Measurements from ENCODE around the gene GPR142.

Gene GPR142

GRCh38 chr17:74389084-74389753, 21.9 kb downstream of the GPR142 start:
- DNase-seq = no peak
- peaks cover 5% of the 10 kb centered on the region for H3K27me3 Mint-ChIP-seq
- no peaks in the 10 kb centered on the region for H3K9me3 Mint-ChIP-seq
- no peak overlapping the region for H3K27ac Mint-ChIP-seq
- no peak overlapping the region for H3K4me3 Mint-ChIP-seq
- no peaks in the 10 kb centered on the region for H3K36me3 Mint-ChIP-seq (ENCODE audit: low read depth)
- no peaks in the 10 kb centered on the region for H3K4me1 Mint-ChIP-seq
- ATAC-seq = no peak

GRCh38 chr17:74389937-74390679, 22.8 kb downstream of the GPR142 start:
- H3K4me3 Mint-ChIP-seq = no peak overlapping the region
- H3K27ac Mint-ChIP-seq = no peak overlapping the region
- H3K9me3 Mint-ChIP-seq = no peaks in the 10 kb centered on the region
- H3K36me3 Mint-ChIP-seq (ENCODE audit: low read depth) = no peaks in the 10 kb centered on the region
- ATAC-seq = no peak
- peaks cover 3% of the 10 kb centered on the region for H3K27me3 Mint-ChIP-seq
- H3K4me1 Mint-ChIP-seq = no peaks in the 10 kb centered on the region
- DNase-seq = no peak

- ATAC-seq = no peak
- H3K4me3 Mint-ChIP-seq = no peak overlapping the region
- no peak for DNase-seq
- no peaks in the 10 kb centered on the region for H3K9me3 Mint-ChIP-seq
- no peak overlapping the region for H3K27ac Mint-ChIP-seq
- no peaks in the 10 kb centered on the region for H3K36me3 Mint-ChIP-seq (ENCODE audit: low read depth)
- peaks cover 3% of the 10 kb centered on the region for H3K27me3 Mint-ChIP-seq
- no peaks in the 10 kb centered on the region for H3K4me1 Mint-ChIP-seq
Observed at GRCh38 chr17:74390680-74391653, 23.7 kb downstream of the GPR142 start.

GRCh38 chr17:74391771-74392170, 24.5 kb downstream of the GPR142 start:
- Mint-ChIP-seq H3K9me3 (no peaks in the 10 kb centered on the region), H3K4me1 (no peaks in the 10 kb centered on the region), H3K27ac (no peak overlapping the region)

GRCh38 chr17:74392848-74393247, 25.5 kb downstream of the GPR142 start:
- no peak for ATAC-seq
- no peaks in the 10 kb centered on the region for H3K4me1 Mint-ChIP-seq

More at GRCh38 chr17:74391771-74392170, 24.5 kb downstream of the GPR142 start:
- Mint-ChIP-seq H3K36me3 (ENCODE audit: low read depth) (no peaks in the 10 kb centered on the region), H3K4me3 (no peak overlapping the region), H3K27me3 (peaks cover 3% of the 10 kb centered on the region)
- ATAC-seq (no peak), DNase-seq (no peak)

GRCh38 chr17:74393346-74393942, 26.1 kb downstream of the GPR142 start:
- Mint-ChIP-seq H3K4me3 (no peak overlapping the region), H3K27ac (no peak overlapping the region), H3K36me3 (ENCODE audit: low read depth) (no peaks in the 10 kb centered on the region), H3K9me3 (no peaks in the 10 kb centered on the region), H3K27me3 (peaks cover 3% of the 10 kb centered on the region), H3K4me1 (no peaks in the 10 kb centered on the region)
- ATAC-seq (no peak), DNase-seq (no peak)

More at GRCh38 chr17:74392848-74393247, 25.5 kb downstream of the GPR142 start:
- peaks cover 3% of the 10 kb centered on the region for H3K27me3 Mint-ChIP-seq
- no peak for DNase-seq
- no peaks in the 10 kb centered on the region for H3K9me3 Mint-ChIP-seq
- no peaks in the 10 kb centered on the region for H3K36me3 Mint-ChIP-seq (ENCODE audit: low read depth)
- H3K27ac Mint-ChIP-seq = no peak overlapping the region
- no peak overlapping the region for H3K4me3 Mint-ChIP-seq

- peaks cover 3% of the 10 kb centered on the region for H3K27me3 Mint-ChIP-seq
- H3K4me1 Mint-ChIP-seq = no peaks in the 10 kb centered on the region
- no peaks in the 10 kb centered on the region for H3K9me3 Mint-ChIP-seq
- DNase-seq (no peak), ATAC-seq (no peak)
- no peak overlapping the region for H3K27ac Mint-ChIP-seq
- H3K4me3 Mint-ChIP-seq = no peak overlapping the region
- no peaks in the 10 kb centered on the region for H3K36me3 Mint-ChIP-seq (ENCODE audit: low read depth)
Observed at GRCh38 chr17:74394275-74394950, 27.1 kb downstream of the GPR142 start.

- H3K36me3 Mint-ChIP-seq (ENCODE audit: low read depth) = no peaks in the 10 kb centered on the region
- H3K27ac Mint-ChIP-seq = no peak overlapping the region
- no peaks in the 10 kb centered on the region for H3K4me1 Mint-ChIP-seq
- ATAC-seq (no peak), DNase-seq (no peak)
- peaks cover 3% of the 10 kb centered on the region for H3K27me3 Mint-ChIP-seq
- H3K4me3 Mint-ChIP-seq = no peak overlapping the region
- H3K9me3 Mint-ChIP-seq = no peaks in the 10 kb centered on the region
Observed at GRCh38 chr17:74394977-74395376, 27.7 kb downstream of the GPR142 start.

GRCh38 chr17:74396567-74396966, 29.3 kb downstream of the GPR142 start:
- no peak for ATAC-seq
- no peaks in the 10 kb centered on the region for H3K36me3 Mint-ChIP-seq (ENCODE audit: low read depth)
- no peaks in the 10 kb centered on the region for H3K4me1 Mint-ChIP-seq
- H3K9me3 Mint-ChIP-seq = no peaks in the 10 kb centered on the region
- no peak for DNase-seq
- no peaks in the 10 kb centered on the region for H3K27me3 Mint-ChIP-seq
- no peak overlapping the region for H3K27ac Mint-ChIP-seq
- H3K4me3 Mint-ChIP-seq = no peak overlapping the region

- no peak overlapping the region for H3K27ac Mint-ChIP-seq
- H3K27me3 Mint-ChIP-seq = peaks cover 2% of the 10 kb centered on the region
- ATAC-seq (no peak), DNase-seq (no peak)
- no peaks in the 10 kb centered on the region for H3K4me1 Mint-ChIP-seq
- H3K36me3 Mint-ChIP-seq (ENCODE audit: low read depth) = no peaks in the 10 kb centered on the region
- no peaks in the 10 kb centered on the region for H3K9me3 Mint-ChIP-seq
- no peak overlapping the region for H3K4me3 Mint-ChIP-seq
Observed at GRCh38 chr17:74402048-74402447, 34.7 kb downstream of the GPR142 start.

- no peak for DNase-seq
- Mint-ChIP-seq H3K4me1 (no peaks in the 10 kb centered on the region), H3K9me3 (no peaks in the 10 kb centered on the region), H3K27me3 (peaks cover 2% of the 10 kb centered on the region), H3K27ac (no peak overlapping the region), H3K36me3 (ENCODE audit: low read depth) (no peaks in the 10 kb centered on the region), H3K4me3 (no peak overlapping the region)
- ATAC-seq = no peak
Observed at GRCh38 chr17:74403512-74404137, 36.3 kb downstream of the GPR142 start.

- Mint-ChIP-seq H3K36me3 (ENCODE audit: low read depth) (no peaks in the 10 kb centered on the region), H3K4me1 (no peaks in the 10 kb centered on the region), H3K27me3 (peaks cover 2% of the 10 kb centered on the region), H3K4me3 (no peak overlapping the region), H3K27ac (no peak overlapping the region), H3K9me3 (no peaks in the 10 kb centered on the region)
- no peak for ATAC-seq
- DNase-seq = no peak
Observed at GRCh38 chr17:74404218-74404617, 36.9 kb downstream of the GPR142 start.

- Mint-ChIP-seq H3K4me1 (no peaks in the 10 kb centered on the region), H3K4me3 (no peak overlapping the region), H3K27ac (no peak overlapping the region), H3K36me3 (ENCODE audit: low read depth) (no peaks in the 10 kb centered on the region), H3K27me3 (peaks cover 2% of the 10 kb centered on the region), H3K9me3 (no peaks in the 10 kb centered on the region)
- no peak for DNase-seq
- no peak for ATAC-seq
Observed at GRCh38 chr17:74404789-74405188, 37.5 kb downstream of the GPR142 start.

Data from activated naive CD8-positive, alpha-beta T cell treated with anti-CD3 and anti-CD28 coated beads, Interleukin-2, amount 50 U/mL, for 24 hours (primary cell).